Measurements from ENCODE around the gene FUT3.

GRCh38 chr19:5900976-5901375, 49.7 kb upstream of the FUT3 start:
- TF ChIP-seq CTCF (conservative IDR thresholded peaks at IDR 0.05 in 1 of 2, IDR thresholded peaks at IDR 0.05 in 1 of 2; ENCODE audit: low read depth in 1 of 2, low read length in 2 of 2) (no peak), EZH2 (IDR thresholded peaks at IDR 0.05; ENCODE audit: low read length, missing control alignments) (no peak)
